Measurements from ENCODE around the gene ZNF230.

GRCh38 chr19:44025217-44025936 is 22.6 kb downstream of the ZNF230 start, which contains the start of gene ZNF222:
- TF ChIP-seq, protein P1, sequence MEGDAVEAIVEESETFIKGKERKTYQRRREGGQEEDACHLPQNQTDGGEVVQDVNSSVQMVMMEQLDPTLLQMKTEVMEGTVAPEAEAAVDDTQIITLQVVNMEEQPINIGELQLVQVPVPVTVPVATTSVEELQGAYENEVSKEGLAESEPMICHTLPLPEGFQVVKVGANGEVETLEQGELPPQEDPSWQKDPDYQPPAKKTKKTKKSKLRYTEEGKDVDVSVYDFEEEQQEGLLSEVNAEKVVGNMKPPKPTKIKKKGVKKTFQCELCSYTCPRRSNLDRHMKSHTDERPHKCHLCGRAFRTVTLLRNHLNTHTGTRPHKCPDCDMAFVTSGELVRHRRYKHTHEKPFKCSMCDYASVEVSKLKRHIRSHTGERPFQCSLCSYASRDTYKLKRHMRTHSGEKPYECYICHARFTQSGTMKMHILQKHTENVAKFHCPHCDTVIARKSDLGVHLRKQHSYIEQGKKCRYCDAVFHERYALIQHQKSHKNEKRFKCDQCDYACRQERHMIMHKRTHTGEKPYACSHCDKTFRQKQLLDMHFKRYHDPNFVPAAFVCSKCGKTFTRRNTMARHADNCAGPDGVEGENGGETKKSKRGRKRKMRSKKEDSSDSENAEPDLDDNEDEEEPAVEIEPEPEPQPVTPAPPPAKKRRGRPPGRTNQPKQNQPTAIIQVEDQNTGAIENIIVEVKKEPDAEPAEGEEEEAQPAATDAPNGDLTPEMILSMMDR (IDR thresholded peaks at IDR 0.05; ENCODE audit: insufficient read depth, low read length, poor library complexity, severe bottlenecking) = no peak
- TF ChIP-seq EZH2phosphoT487 (conservative IDR thresholded peaks at IDR 0.05; ENCODE audit: low read length) = no peak

Measured in SU-DHL-6 (cell line).